HepG2 (cell line): ENCODE results near the gene THRA. TPM values are rescaled to one million over a fixed set of nuclear protein-coding genes. Genes with fewer than 3 reads are reported as not detected.
A peak's percentile ranks its signal among the peaks of the same experiment; 100 is the strongest.

ENCODE experiments used
- CCAR2 ChIP-seq: fragments of 200-400 bp; formaldehyde crosslinking; optimal IDR thresholded peaks from 2 replicates; pipeline ENCODE3; 2018; ENCODE audit warnings: low read depth, mild to moderate bottlenecking, low read length, moderate library complexity
- DPF2 ChIP-seq: sonication (generic); formaldehyde crosslinking; IDR thresholded peaks from 2 replicates; pipeline ENCODE4 v1.4.0; 2020; ENCODE audit warnings: mild to moderate bottlenecking, low read depth, missing genetic modification reagents, borderline replicate concordance
- JUN ChIP-seq: sonication (generic); formaldehyde crosslinking; IDR thresholded peaks from 2 replicates; pipeline ENCODE4 v1.4.0; 2020; ENCODE audit warnings: mild to moderate bottlenecking, missing genetic modification reagents
- MED13 ChIP-seq: sonication (generic); formaldehyde crosslinking; IDR thresholded peaks from 2 replicates; pipeline ENCODE4 v1.5.0; 2020; ENCODE audit warnings: missing genetic modification reagents
- SOX5 ChIP-seq: IDR thresholded peaks from 2 replicates; pipeline ENCODE4 v1.6.1; 2016; ENCODE audit warnings: borderline replicate concordance
- ZNF101 ChIP-seq: sonication (generic); formaldehyde crosslinking; IDR thresholded peaks from 2 replicates; pipeline ENCODE4 v1.4.0; 2020; ENCODE audit warnings: mild to moderate bottlenecking, low read depth, missing genetic modification reagents, borderline replicate concordance
- ZNF678 ChIP-seq: sonication (generic); formaldehyde crosslinking; IDR thresholded peaks from 2 replicates; pipeline ENCODE4 v1.4.0; 2020; ENCODE audit warnings: mild to moderate bottlenecking, missing genetic modification reagents
- polyA plus RNA-seq, 8 experiments: library from polyadenylated mRNA; depleted of rRNA in 3 of 8; stranded (reverse) in 7 of 8; unstranded in 1 of 8; fragments of >200 nt; fragmentation: Illumina TruSeq in 4 of 8; extraction: Trizol in 4 of 8; gene quantifications; 2 replicates each; pipeline versions ENCODE4 v1.2.1 to v1.2.3, GENCODE V29; 2011 to 2016; ENCODE audit warnings: low read depth in 4 of 8, missing spikeins in 1 of 8, mixed read lengths in 1 of 8; ENCODE audit not compliant: insufficient read depth in 1 of 8
- total RNA-seq, 5 experiments: library from RNA; depleted of rRNA; stranded (reverse); fragments of >200 nt; fragmentation: Illumina TruSeq; extraction: Trizol; gene quantifications; 2 replicates each; pipeline ENCODE4 v1.2.3, GENCODE V29; 2016; ENCODE audit warnings: low read depth in 1 of 5
- TF ChIP-seq, protein P1 (sequence below): sonication (generic); formaldehyde crosslinking; IDR thresholded peaks from 2 replicates; pipeline ENCODE4 v1.4.0; 2020; ENCODE audit warnings: missing genetic modification reagents, mild to moderate bottlenecking, borderline replicate concordance
- TF ChIP-seq, protein P2 (sequence below): sonication (generic); formaldehyde crosslinking; conservative IDR thresholded peaks from 2 replicates; pipeline ENCODE4 v1.4.0; 2020; ENCODE audit warnings: missing genetic modification reagents
- TF ChIP-seq, protein P3 (sequence below): sonication (generic); formaldehyde crosslinking; IDR thresholded peaks from 2 replicates; pipeline ENCODE4 v1.9.0; 2022; ENCODE audit warnings: missing genetic modification reagents, mild to moderate bottlenecking, borderline replicate concordance

Gene THRA
- total and polyA plus RNA-seq, 2 of the 13 experiments (the other 11 are each of a cell fraction or from before 2014, with no cell fraction given), result 8.0 to 9.9 TPM

DNA sequence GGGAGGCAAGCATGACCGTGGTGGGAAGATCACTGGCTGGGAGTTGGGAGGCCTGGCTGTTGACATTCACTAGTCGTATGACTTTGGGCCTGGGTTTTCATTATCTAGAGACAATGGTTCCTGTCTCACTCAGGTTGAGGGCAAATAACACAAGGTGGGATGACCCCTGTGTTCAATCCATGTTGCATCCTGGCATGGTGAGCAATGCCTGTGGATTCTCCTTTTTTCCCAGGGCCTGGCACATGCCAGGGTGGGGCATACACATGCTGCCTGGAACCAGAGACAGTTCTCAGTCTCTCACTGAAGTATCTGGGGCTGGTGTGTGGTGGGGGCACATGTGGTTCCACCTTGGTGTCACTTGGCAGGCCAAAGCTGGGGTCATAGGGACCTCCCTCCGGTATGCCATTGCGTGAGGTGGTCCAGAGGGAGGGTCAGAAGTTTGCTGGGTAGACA is 5.4 kb downstream of the THRA start (continued):
- TF ChIP-seq, protein P1, sequence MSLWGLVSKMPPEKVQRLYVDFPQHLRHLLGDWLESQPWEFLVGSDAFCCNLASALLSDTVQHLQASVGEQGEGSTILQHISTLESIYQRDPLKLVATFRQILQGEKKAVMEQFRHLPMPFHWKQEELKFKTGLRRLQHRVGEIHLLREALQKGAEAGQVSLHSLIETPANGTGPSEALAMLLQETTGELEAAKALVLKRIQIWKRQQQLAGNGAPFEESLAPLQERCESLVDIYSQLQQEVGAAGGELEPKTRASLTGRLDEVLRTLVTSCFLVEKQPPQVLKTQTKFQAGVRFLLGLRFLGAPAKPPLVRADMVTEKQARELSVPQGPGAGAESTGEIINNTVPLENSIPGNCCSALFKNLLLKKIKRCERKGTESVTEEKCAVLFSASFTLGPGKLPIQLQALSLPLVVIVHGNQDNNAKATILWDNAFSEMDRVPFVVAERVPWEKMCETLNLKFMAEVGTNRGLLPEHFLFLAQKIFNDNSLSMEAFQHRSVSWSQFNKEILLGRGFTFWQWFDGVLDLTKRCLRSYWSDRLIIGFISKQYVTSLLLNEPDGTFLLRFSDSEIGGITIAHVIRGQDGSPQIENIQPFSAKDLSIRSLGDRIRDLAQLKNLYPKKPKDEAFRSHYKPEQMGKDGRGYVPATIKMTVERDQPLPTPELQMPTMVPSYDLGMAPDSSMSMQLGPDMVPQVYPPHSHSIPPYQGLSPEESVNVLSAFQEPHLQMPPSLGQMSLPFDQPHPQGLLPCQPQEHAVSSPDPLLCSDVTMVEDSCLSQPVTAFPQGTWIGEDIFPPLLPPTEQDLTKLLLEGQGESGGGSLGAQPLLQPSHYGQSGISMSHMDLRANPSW (CRISPR knock-in tag), result no peak
- TF ChIP-seq MED13 (CRISPR knock-in tag) (no peak), DPF2 (no peak), SOX5 (CRISPR knock-in tag) (peak; percentile 17; the same call in 1 of the 2 replicates), CCAR2 (no peak), ZNF101 (CRISPR knock-in tag) (no peak), JUN (no peak), ZNF678 (CRISPR knock-in tag) (no peak)
- TF ChIP-seq, protein P2, sequence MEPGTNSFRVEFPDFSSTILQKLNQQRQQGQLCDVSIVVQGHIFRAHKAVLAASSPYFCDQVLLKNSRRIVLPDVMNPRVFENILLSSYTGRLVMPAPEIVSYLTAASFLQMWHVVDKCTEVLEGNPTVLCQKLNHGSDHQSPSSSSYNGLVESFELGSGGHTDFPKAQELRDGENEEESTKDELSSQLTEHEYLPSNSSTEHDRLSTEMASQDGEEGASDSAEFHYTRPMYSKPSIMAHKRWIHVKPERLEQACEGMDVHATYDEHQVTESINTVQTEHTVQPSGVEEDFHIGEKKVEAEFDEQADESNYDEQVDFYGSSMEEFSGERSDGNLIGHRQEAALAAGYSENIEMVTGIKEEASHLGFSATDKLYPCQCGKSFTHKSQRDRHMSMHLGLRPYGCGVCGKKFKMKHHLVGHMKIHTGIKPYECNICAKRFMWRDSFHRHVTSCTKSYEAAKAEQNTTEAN, result no peak
- TF ChIP-seq, protein P3, sequence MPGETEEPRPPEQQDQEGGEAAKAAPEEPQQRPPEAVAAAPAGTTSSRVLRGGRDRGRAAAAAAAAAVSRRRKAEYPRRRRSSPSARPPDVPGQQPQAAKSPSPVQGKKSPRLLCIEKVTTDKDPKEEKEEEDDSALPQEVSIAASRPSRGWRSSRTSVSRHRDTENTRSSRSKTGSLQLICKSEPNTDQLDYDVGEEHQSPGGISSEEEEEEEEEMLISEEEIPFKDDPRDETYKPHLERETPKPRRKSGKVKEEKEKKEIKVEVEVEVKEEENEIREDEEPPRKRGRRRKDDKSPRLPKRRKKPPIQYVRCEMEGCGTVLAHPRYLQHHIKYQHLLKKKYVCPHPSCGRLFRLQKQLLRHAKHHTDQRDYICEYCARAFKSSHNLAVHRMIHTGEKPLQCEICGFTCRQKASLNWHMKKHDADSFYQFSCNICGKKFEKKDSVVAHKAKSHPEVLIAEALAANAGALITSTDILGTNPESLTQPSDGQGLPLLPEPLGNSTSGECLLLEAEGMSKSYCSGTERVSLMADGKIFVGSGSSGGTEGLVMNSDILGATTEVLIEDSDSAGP, result no peak
